ENCODE measurements around the gene VGF.

The VGF gene

GRCh38 chr7:101169110-101169837 lies 3.9 kb upstream of the VGF start (continued):
- TF ChIP-seq ZNF785 (tag by site-specific recombination; IDR thresholded peaks at IDR 0.05) (no peak), OSR2 (tag by site-specific recombination; IDR thresholded peaks at IDR 0.05) (no peak), ZNF202 (tag by site-specific recombination; IDR thresholded peaks at IDR 0.05; ENCODE audit: borderline replicate concordance) (no peak), ZNF366 (tag by site-specific recombination; conservative IDR thresholded peaks at IDR 0.05) (peak; percentile 92), BCL11A (tag by site-specific recombination; IDR thresholded peaks at IDR 0.05; ENCODE audit: low read depth) (0 out of 2 replicates have a peak, but pooled peaks have one; percentile 53), ZNF776 (tag by site-specific recombination; IDR thresholded peaks at IDR 0.05; ENCODE audit: borderline replicate concordance) (no peak), PRDM6 (tag by site-specific recombination; IDR thresholded peaks at IDR 0.05) (no peak), ZNF394 (tag by site-specific recombination; IDR thresholded peaks at IDR 0.05; ENCODE audit: borderline replicate concordance) (no peak; the same call in 1 of the 2 replicates), ZNF354C (tag by site-specific recombination; IDR thresholded peaks at IDR 0.05; ENCODE audit: borderline replicate concordance, low read depth) (no peak), ZXDB (tag by site-specific recombination; IDR thresholded peaks at IDR 0.05) (no peak), ZNF138 (tag by site-specific recombination; IDR thresholded peaks at IDR 0.05; ENCODE audit: borderline replicate concordance) (no peak), ZNF114 (tag by site-specific recombination; IDR thresholded peaks at IDR 0.05) (no peak), ZNF701 (tag by site-specific recombination; IDR thresholded peaks at IDR 0.05) (no peak), ZNF585B (tag by site-specific recombination; IDR thresholded peaks at IDR 0.05) (no peak), MZF1 (tag by site-specific recombination; IDR thresholded peaks at IDR 0.05; ENCODE audit: borderline replicate concordance) (no peak), KLF7 (tag by site-specific recombination; IDR thresholded peaks at IDR 0.05; ENCODE audit: borderline replicate concordance) (no peak), ZBTB21 (tag by site-specific recombination; IDR thresholded peaks at IDR 0.05) (0 out of 2 replicates have a peak, but pooled peaks have one; percentile 9), ZNF133 (tag by site-specific recombination; IDR thresholded peaks at IDR 0.05) (no peak), ZBTB49 (tag by site-specific recombination; IDR thresholded peaks at IDR 0.05; ENCODE audit: low read depth) (no peak), ZNF670 (tag by site-specific recombination; IDR thresholded peaks at IDR 0.05; ENCODE audit: low read depth) (no peak), ZNF561 (tag by site-specific recombination; IDR thresholded peaks at IDR 0.05; ENCODE audit: borderline replicate concordance) (no peak), ZSCAN23 (tag by site-specific recombination; IDR thresholded peaks at IDR 0.05) (peak; percentile 84), ZNF658 (tag by site-specific recombination; IDR thresholded peaks at IDR 0.05) (no peak), EGR2 (tag by site-specific recombination; IDR thresholded peaks at IDR 0.05; ENCODE audit: low read depth) (peak; percentile 93), ZNF37A (tag by site-specific recombination; IDR thresholded peaks at IDR 0.05) (no peak), WT1 (tag by site-specific recombination; IDR thresholded peaks at IDR 0.05) (no peak), ZNF169 (tag by site-specific recombination; IDR thresholded peaks at IDR 0.05) (peak; percentile 67; the same call in 1 of the 2 replicates), MYNN (tag by site-specific recombination; IDR thresholded peaks at IDR 0.05; ENCODE audit: borderline replicate concordance) (no peak), ZNF837 (tag by site-specific recombination; IDR thresholded peaks at IDR 0.05) (no peak), ZNF423 (tag by site-specific recombination; IDR thresholded peaks at IDR 0.05) (no peak), ZNF677 (tag by site-specific recombination; IDR thresholded peaks at IDR 0.05) (no peak)
- TF ChIP-seq, protein P1, sequence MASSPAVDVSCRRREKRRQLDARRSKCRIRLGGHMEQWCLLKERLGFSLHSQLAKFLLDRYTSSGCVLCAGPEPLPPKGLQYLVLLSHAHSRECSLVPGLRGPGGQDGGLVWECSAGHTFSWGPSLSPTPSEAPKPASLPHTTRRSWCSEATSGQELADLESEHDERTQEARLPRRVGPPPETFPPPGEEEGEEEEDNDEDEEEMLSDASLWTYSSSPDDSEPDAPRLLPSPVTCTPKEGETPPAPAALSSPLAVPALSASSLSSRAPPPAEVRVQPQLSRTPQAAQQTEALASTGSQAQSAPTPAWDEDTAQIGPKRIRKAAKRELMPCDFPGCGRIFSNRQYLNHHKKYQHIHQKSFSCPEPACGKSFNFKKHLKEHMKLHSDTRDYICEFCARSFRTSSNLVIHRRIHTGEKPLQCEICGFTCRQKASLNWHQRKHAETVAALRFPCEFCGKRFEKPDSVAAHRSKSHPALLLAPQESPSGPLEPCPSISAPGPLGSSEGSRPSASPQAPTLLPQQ (tag by site-specific recombination; IDR thresholded peaks at IDR 0.05), result no peak
- TF ChIP-seq, protein P2, sequence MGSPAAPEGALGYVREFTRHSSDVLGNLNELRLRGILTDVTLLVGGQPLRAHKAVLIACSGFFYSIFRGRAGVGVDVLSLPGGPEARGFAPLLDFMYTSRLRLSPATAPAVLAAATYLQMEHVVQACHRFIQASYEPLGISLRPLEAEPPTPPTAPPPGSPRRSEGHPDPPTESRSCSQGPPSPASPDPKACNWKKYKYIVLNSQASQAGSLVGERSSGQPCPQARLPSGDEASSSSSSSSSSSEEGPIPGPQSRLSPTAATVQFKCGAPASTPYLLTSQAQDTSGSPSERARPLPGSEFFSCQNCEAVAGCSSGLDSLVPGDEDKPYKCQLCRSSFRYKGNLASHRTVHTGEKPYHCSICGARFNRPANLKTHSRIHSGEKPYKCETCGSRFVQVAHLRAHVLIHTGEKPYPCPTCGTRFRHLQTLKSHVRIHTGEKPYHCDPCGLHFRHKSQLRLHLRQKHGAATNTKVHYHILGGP (tag by site-specific recombination; IDR thresholded peaks at IDR 0.05), result no peak
- TF ChIP-seq, protein P3, sequence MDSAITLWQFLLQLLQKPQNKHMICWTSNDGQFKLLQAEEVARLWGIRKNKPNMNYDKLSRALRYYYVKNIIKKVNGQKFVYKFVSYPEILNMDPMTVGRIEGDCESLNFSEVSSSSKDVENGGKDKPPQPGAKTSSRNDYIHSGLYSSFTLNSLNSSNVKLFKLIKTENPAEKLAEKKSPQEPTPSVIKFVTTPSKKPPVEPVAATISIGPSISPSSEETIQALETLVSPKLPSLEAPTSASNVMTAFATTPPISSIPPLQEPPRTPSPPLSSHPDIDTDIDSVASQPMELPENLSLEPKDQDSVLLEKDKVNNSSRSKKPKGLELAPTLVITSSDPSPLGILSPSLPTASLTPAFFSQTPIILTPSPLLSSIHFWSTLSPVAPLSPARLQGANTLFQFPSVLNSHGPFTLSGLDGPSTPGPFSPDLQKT (IDR thresholded peaks at IDR 0.05; ENCODE audit: borderline replicate concordance, low read depth, low read length), result no peak

All from HEK293 (cell line).